GM12878 (cell line): Measurements from ENCODE around the gene SBF2. TPM values are rescaled to one million over a fixed set of nuclear protein-coding genes. Genes with fewer than 3 reads are reported as not detected.

Experiments
- ATAC-seq: fragments of 200-7000 bp; cut with Tn5 transposase; 3 replicates; pipeline ENCODE4 v1.9.1; 2020; ENCODE audit warnings: mild to moderate bottlenecking, moderate library complexity
- BruUV-seq: library from RNA; stranded (reverse); fragments of 400-500 nt; replicated peaks from 2 replicates; lab custom pipeline; 2021; lab: Mats Ljungman, UMichigan
- CTCF ChIA-PET: fragments of 300-600 bp; sonication (Branson Sonifier 250); formaldehyde crosslinking; extraction: SDS; loops from one replicate; lab custom pipeline; 2021; ENCODE audit warnings: inconsistent platforms; lab: Yijun Ruan, JAX
- POLR2A ChIA-PET: fragments of 350-600 bp; formaldehyde crosslinking; extraction: SDS; loops from one replicate; lab custom pipeline; 2021; ENCODE audit warnings: inconsistent platforms; lab: Charles Lee
- RAD21 ChIA-PET: fragments of 300-600 bp; sonication (Branson Sonifier 250); formaldehyde crosslinking; loops from one replicate; lab custom pipeline; 2023; ENCODE audit warnings: antibody characterized with exemption; ENCODE audit not compliant: unreplicated experiment; lab: Charles Lee
- SMC1A ChIA-PET: fragments of 300-600 bp; sonication (Branson Sonifier 250); formaldehyde crosslinking; loops from one replicate; lab custom pipeline; 2023; ENCODE audit not compliant: unreplicated experiment, uncharacterized antibody; lab: Charles Lee
- DNase-seq: peaks from one replicate; pipeline ENCODE4 v3.0.0-alpha.2; 2011; ENCODE audit warnings: low read depth, low spot score
- FAIRE-seq: peaks from 3 replicates; lab custom pipeline; 2011; peaks lifted over from hg19 to GRCh38; lab: Jason Lieb, UNC
- H2AFZ ChIP-seq: 2 replicates; pipeline ENCODE4 v1.6.0; 2011; ENCODE audit warnings: low read depth, low read length, control low read depth; ENCODE audit not compliant: control insufficient read depth
- H3K27ac ChIP-seq: 2 replicates; pipeline ENCODE4 v1.5.1; 2011; ENCODE audit warnings: control low read depth; ENCODE audit not compliant: control insufficient read depth, insufficient read depth
- H3K27me3 ChIP-seq, 2 experiments: replicated peaks in 1 of 2; 2 replicates each; pipeline versions ENCODE4 v1.6.0 to v1.6.1; 2011; ENCODE audit warnings: low read length in 1 of 2; ENCODE audit not compliant: control insufficient read depth in 2 of 2, insufficient read depth in 2 of 2
- H3K36me3 ChIP-seq, 2 experiments: 2 replicates each; pipeline ENCODE4 v1.5.1; 2011; ENCODE audit warnings: low read length in 1 of 2; ENCODE audit not compliant: control insufficient read depth in 2 of 2, insufficient read depth in 2 of 2
- H3K4me1 ChIP-seq: 2 replicates; pipeline ENCODE4 v1.6.1; 2011; ENCODE audit warnings: mild to moderate bottlenecking, low read length, moderate library complexity, mixed read lengths; ENCODE audit not compliant: control insufficient read depth, insufficient read depth
- H3K4me2 ChIP-seq: 2 replicates; pipeline ENCODE4 v1.6.0; 2011; ENCODE audit warnings: control low read depth; ENCODE audit not compliant: control insufficient read depth, insufficient read depth
- H3K4me3 ChIP-seq: fragments of 200-600 bp; sonication (generic); 2 replicates; pipeline ENCODE4 v1.5.1; 2016
- H3K79me2 ChIP-seq: 2 replicates; pipeline ENCODE4 v1.6.0; 2011; ENCODE audit warnings: low read length; ENCODE audit not compliant: control insufficient read depth, insufficient read depth
- H3K9ac ChIP-seq: 2 replicates; pipeline ENCODE4 v1.8.0; 2011; ENCODE audit warnings: low read length, control low read depth, mixed read lengths; ENCODE audit not compliant: control insufficient read depth, insufficient read depth
- H3K9me3 ChIP-seq: replicated peaks from 3 replicates; pipeline ENCODE4 v1.5.1; 2011; ENCODE audit warnings: mild to moderate bottlenecking, low read length; ENCODE audit not compliant: control insufficient read depth, insufficient read depth
- H4K20me1 ChIP-seq: 2 replicates; pipeline ENCODE4 v1.6.0; 2011; ENCODE audit not compliant: control insufficient read depth, insufficient read depth
- EGR1 ChIP-seq, 2 experiments: IDR thresholded peaks; 1 replicate in 1 of 2; 2 replicates in 1 of 2; pipeline ENCODE4 v1.6.1; 2011 to 2012; ENCODE audit warnings: low read depth in 2 of 2, low read length in 2 of 2, borderline replicate concordance in 1 of 2, mild to moderate bottlenecking in 1 of 2, moderate library complexity in 1 of 2
- ESRRA ChIP-seq: IDR thresholded peaks from 2 replicates; pipeline ENCODE4 v1.6.1; 2012; ENCODE audit warnings: mild to moderate bottlenecking, low read length, improper control_type of control experiment
- FOXM1 ChIP-seq: IDR thresholded peaks from 2 replicates; pipeline ENCODE4 v1.6.1; 2012; ENCODE audit warnings: low read depth, mild to moderate bottlenecking, inconsistent platforms, low read length, moderate library complexity
- HCFC1 ChIP-seq: fragments of 150-350 bp; IDR thresholded peaks from 2 replicates; pipeline ENCODE4 v1.6.1; 2014; ENCODE audit warnings: low read length
- JUND ChIP-seq: IDR thresholded peaks from 2 replicates; pipeline ENCODE4 v1.6.1; 2012; ENCODE audit warnings: low read depth, mild to moderate bottlenecking, low read length, improper control_type of control experiment, moderate library complexity
- LARP7 ChIP-seq: fragments of 450-650 bp; IDR thresholded peaks from 2 replicates; pipeline ENCODE4 v1.6.1; 2017; ENCODE audit warnings: mild to moderate bottlenecking
- MXI1 ChIP-seq: fragments of 150-350 bp; IDR thresholded peaks from 2 replicates; pipeline ENCODE4 v1.6.1; 2011; ENCODE audit warnings: low read depth, mild to moderate bottlenecking, inconsistent platforms, low read length, improper control_type of control experiment
- NFYA ChIP-seq: IDR thresholded peaks from 2 replicates; pipeline ENCODE4 v1.6.1; 2011; ENCODE audit warnings: low read depth, mild to moderate bottlenecking, low read length, improper control_type of control experiment, borderline replicate concordance
- POLR2AphosphoS5 ChIP-seq: IDR thresholded peaks from 2 replicates; pipeline ENCODE4 v1.6.1; 2011; ENCODE audit warnings: mild to moderate bottlenecking, low read length, inconsistent platforms
- RFX5 ChIP-seq: IDR thresholded peaks from 2 replicates; pipeline ENCODE4 v1.6.1; 2011; ENCODE audit warnings: low read depth, low read length, improper control_type of control experiment
- TBL1XR1 ChIP-seq: IDR thresholded peaks from 2 replicates; pipeline ENCODE4 v1.6.1; 2012; ENCODE audit warnings: low read depth, low read length, improper control_type of control experiment
- YY1 ChIP-seq: IDR thresholded peaks from 2 replicates; pipeline ENCODE4 v1.6.1; 2011; ENCODE audit warnings: low read depth, mild to moderate bottlenecking, low read length
- WGBS: methylation state at CpG from one replicate; pipeline ENCODE4 v1.1.6; 2016; ENCODE audit warnings: low lambda C conversion rate; ENCODE audit not compliant: insufficient replicate concordance, insufficient coverage; ENCODE audit errors: missing lambda C conversion rate; 5-methylcytosine and 5-hydroxymethylcytosine counted together
- in situ Hi-C: fragments of 300-500 bp; cut with MboI; formaldehyde crosslinking; loops from 9 replicates; pipeline ENCODE4 v1.14.3; 2018; ENCODE audit warnings: mixed read lengths
- intact Hi-C: fragments of 100-400 bp; cut with micrococcal nuclease; formaldehyde crosslinking; loops from one replicate; pipeline ENCODE4 v1.14.2; 2022; ENCODE audit not compliant: unreplicated experiment
- polyA plus RNA-seq, 11 experiments: library from polyadenylated mRNA; depleted of rRNA in 4 of 11; unstranded in 6 of 11; stranded (reverse) in 5 of 11; fragments of >200 nt; fragmentation: Nextera tagmentation in 4 of 11; fragmentation: Illumina TruSeq in 1 of 11; extraction: Ambion mirVana in 4 of 11; extraction: Trizol in 1 of 11; gene quantifications; 1 replicate in 1 of 11; 2 replicates in 10 of 11; pipeline versions ENCODE4 v1.2.1 to v1.2.3, GENCODE V29; 2011 to 2016; ENCODE audit warnings: inconsistent platforms in 2 of 11, missing spikeins in 2 of 11, low read depth in 1 of 11
- total RNA-seq, 4 experiments: library from RNA; depleted of rRNA in 3 of 4; stranded (reverse); fragments of >200 nt in 3 of 4; fragmentation: Illumina TruSeq in 1 of 4; extraction: Trizol in 1 of 4; gene quantifications; 2 replicates each; pipeline versions ENCODE4 v1.2.1 to v1.2.3, GENCODE V29; 2013 to 2021
- TF ChIP-seq, protein P1 (sequence below): fragments of 450-650 bp; conservative IDR thresholded peaks from 2 replicates; pipeline ENCODE4 v1.6.1; 2017; ENCODE audit warnings: mild to moderate bottlenecking, moderate library complexity
- TF ChIP-seq, protein P2 (sequence below): fragments of 450-650 bp; IDR thresholded peaks from 2 replicates; pipeline ENCODE4 v1.6.1; 2017; ENCODE audit warnings: mild to moderate bottlenecking, moderate library complexity

Gene SBF2
- total and polyA plus RNA-seq, 10 of the 15 experiments (the other 5 are each of a cell fraction or from before 2014, with no cell fraction given), result 0.24 to 2.3 (median 1.1) TPM

DNA sequence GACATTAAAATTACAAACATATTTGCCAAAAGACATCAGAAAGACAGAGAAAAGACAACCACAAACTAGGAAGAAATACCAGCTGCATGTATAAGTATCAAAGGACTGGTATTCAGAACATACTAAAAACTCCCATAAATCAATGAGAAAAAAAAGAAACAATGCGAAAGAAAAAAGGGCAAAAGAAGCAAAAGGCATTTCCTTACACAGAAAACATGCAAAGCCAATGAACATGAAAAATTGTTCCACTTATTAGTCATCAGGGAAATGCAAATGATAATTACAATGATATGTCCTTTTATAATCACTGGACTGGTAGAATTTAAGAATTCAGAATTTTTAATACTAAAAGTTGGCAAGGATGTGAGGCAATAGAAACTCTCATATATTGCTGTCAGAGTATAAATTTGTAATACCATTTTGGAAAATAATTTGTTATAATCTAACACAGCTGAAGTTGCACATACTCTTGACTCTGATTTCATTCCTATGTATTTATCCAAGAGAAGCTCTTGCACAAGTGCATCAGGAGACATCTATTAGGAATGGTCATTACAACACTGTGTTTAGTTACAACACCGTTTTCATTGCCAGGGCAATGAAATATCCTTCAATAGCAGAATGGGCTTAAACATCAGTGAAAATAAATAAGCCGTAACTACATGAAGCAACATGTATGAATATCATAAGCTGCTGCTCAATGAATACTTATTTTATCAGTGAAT, 350.5 kb downstream of the SBF2 start:
- Histone ChIP-seq H3K4me2 (no peak overlapping the region), H3K27ac (no peak overlapping the region), H3K4me1 (no peaks in the 10 kb centered on the region; the same call in 1 of the 2 replicates), H3K27me3 (no peaks in the 10 kb centered on the region), H3K4me3 (no peak overlapping the region), H2AFZ (no peak overlapping the region), H3K9ac (no peak overlapping the region), H3K79me2 (no peaks in the 10 kb centered on the region), H4K20me1 (no peaks in the 10 kb centered on the region), H3K9me3 (no peaks in the 10 kb centered on the region; the same call in 2 of the 3 replicates), H3K36me3 (no peaks in the 10 kb centered on the region)
- TF ChIP-seq, protein P1, sequence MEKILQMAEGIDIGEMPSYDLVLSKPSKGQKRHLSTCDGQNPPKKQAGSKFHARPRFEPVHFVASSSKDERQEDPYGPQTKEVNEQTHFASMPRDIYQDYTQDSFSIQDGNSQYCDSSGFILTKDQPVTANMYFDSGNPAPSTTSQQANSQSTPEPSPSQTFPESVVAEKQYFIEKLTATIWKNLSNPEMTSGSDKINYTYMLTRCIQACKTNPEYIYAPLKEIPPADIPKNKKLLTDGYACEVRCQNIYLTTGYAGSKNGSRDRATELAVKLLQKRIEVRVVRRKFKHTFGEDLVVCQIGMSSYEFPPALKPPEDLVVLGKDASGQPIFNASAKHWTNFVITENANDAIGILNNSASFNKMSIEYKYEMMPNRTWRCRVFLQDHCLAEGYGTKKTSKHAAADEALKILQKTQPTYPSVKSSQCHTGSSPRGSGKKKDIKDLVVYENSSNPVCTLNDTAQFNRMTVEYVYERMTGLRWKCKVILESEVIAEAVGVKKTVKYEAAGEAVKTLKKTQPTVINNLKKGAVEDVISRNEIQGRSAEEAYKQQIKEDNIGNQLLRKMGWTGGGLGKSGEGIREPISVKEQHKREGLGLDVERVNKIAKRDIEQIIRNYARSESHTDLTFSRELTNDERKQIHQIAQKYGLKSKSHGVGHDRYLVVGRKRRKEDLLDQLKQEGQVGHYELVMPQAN, result no peak
- no peak for TF ChIP-seq HCFC1
- TF ChIP-seq YY1, result no peak
- TF ChIP-seq FOXM1, result no peak
- no peak for TF ChIP-seq TBL1XR1
- TF ChIP-seq JUND, result no peak
- no peak for TF ChIP-seq POLR2AphosphoS5
- TF ChIP-seq RFX5, result no peak
- TF ChIP-seq, protein P2, sequence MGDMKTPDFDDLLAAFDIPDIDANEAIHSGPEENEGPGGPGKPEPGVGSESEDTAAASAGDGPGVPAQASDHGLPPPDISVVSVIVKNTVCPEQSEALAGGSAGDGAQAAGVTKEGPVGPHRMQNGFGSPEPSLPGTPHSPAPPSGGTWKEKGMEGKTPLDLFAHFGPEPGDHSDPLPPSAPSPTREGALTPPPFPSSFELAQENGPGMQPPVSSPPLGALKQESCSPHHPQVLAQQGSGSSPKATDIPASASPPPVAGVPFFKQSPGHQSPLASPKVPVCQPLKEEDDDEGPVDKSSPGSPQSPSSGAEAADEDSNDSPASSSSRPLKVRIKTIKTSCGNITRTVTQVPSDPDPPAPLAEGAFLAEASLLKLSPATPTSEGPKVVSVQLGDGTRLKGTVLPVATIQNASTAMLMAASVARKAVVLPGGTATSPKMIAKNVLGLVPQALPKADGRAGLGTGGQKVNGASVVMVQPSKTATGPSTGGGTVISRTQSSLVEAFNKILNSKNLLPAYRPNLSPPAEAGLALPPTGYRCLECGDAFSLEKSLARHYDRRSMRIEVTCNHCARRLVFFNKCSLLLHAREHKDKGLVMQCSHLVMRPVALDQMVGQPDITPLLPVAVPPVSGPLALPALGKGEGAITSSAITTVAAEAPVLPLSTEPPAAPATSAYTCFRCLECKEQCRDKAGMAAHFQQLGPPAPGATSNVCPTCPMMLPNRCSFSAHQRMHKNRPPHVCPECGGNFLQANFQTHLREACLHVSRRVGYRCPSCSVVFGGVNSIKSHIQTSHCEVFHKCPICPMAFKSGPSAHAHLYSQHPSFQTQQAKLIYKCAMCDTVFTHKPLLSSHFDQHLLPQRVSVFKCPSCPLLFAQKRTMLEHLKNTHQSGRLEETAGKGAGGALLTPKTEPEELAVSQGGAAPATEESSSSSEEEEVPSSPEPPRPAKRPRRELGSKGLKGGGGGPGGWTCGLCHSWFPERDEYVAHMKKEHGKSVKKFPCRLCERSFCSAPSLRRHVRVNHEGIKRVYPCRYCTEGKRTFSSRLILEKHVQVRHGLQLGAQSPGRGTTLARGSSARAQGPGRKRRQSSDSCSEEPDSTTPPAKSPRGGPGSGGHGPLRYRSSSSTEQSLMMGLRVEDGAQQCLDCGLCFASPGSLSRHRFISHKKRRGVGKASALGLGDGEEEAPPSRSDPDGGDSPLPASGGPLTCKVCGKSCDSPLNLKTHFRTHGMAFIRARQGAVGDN, result no peak
- TF ChIP-seq EGR1 (IDR thresholded peaks at IDR 0.05; ENCODE audit: borderline replicate concordance in 1 of 2, low read depth in 2 of 2, low read length in 2 of 2), result no peak
- no peak for TF ChIP-seq ESRRA
- no peak for TF ChIP-seq LARP7
- TF ChIP-seq MXI1, result no peak
- no peak for TF ChIP-seq NFYA
- FAIRE-seq (no peak), ATAC-seq (no peak), DNase-seq (no peak)
- SMC1A ChIA-PET, result no interaction called here
- intact Hi-C loops, result no loop called here
- WGBS, result 64% methylated on average over 3 of the region's 3 CpGs
- in situ Hi-C loops, result no loop called here
- RAD21 ChIA-PET, result no interaction called here
- no TSS peak for BruUV-seq
- CTCF ChIA-PET, result no interaction called here
- POLR2A ChIA-PET, result no interaction called here
